ENCODE measurements around the gene UBTD1.
"Not testable (repeated sequence)": the region's sequence is repeated elsewhere in the genome, so short reads cannot be mapped to it uniquely, and the experiment has no call there.

UBTD1 gene

DNA sequence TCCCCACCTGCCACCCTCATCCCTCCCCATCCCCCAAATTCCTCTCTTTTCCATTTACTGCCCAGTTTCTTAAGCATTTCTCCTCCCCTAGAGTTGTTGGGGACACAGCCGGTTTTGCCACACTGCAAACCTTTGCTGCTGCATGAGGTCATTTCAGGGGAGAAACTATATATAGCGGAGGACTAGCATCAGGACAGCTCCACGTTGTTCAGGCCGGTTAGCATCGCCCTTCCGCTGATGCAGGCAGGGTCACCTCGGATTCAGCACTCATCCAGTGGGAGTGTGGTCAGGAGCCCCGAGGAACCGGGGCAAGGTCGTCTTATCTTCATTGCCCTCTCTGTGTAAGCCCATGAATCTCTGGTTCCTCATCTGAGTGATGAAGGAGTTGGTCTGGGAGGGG is 15.6 kb downstream of the UBTD1 start:
- DNase-seq (ENCODE audit: low read depth in 1 of 2, low spot score in 1 of 2), result no peak

DNA sequence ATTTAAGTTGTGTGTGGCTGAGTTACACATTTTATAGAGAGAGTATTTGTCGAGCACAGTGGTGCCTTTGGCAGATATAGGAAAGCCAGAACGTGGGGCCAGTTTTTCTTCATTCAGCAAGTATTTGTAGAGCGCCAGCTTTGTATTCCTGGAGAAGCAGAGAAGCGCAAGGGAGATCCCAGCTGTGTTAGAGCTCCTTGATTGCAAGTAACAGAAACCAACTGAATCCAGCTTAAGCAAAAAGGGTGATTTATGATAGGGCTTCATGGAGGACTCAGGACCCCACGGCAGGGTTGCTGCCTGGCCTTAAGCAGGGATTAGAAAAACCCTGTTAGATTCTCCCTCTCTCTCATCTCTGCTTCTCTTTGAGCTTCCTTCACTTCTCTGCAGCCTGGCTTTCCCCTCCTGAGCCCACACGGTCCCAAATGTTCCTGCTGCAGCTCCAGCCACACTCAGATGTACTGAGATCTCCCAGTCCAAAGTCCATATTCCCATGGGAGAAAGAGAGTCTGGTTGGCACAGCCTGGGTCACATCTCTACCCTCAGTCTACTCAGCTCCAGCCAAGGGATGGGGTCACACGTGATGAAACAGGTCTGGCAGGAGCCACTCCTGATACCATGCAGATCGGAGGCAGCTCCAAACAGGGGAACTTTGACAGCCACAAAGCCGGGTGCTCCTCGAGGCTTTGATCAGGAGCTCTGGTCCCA is 16.7 kb downstream of the UBTD1 start:
- DNase-seq (ENCODE audit: low read depth in 1 of 2, low spot score in 1 of 2), result no peak

DNA sequence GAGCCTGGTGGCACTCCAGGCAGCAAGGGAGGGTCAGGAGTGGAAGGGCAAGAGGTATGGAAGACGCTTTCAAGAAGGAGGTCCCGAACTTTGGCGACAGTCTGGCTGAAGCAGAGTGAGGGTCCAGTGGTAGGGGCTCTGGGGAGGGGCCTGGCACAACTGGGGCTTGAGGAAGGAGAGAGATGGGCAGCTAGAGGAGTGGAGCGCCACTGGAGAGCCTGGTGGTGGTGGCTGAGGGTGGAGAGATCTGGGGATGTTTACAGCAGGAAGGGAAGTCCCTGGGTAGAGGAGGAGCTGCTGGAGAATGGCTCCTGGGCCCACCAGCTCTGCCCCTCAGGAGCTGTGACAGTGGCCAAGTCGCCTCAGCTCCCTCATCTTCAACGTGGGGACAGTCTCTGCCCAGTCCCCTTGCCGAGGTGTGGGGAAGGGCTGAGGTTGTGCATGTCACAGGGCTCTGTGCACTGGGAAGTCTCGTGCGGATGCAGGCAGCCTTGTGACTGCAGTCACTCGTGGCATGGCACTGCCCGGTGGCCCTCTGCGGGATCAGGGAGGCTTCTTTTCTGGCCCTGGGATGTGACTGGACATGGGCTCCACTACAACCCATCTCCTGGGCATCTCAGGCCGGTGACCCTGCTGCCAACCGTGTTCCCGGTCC is 18.5 kb downstream of the UBTD1 start:
- DNase-seq (ENCODE audit: low read depth in 1 of 2, low spot score in 1 of 2), result no peak

DNA sequence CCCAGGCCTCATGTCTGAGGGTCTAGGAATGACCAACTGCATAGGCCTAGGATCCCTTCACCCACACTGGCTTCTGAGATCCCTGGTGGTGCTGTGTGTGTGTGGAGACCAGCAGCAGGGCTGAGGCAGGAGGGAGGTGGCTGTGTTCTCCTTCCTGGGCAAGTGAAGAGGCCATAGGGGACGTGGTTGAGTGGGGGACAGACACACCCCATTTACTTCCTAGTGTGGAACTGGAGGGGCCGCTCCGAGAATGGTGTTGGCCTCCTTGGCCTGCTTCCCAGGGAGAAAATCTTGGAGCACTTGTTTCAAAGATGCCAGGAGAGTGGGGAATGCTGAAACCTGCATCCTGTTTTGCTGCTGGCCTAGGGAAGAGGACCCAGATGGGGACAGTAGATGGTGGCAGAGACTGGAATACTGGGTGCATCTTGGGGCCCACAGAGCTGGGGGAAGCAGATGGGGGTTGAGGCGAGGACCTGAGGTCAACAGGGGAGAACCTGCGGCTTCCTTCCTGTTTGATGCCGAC is 19.1 kb downstream of the UBTD1 start:
- DNase-seq (ENCODE audit: low read depth in 1 of 2, low spot score in 1 of 2), result no peak

DNA sequence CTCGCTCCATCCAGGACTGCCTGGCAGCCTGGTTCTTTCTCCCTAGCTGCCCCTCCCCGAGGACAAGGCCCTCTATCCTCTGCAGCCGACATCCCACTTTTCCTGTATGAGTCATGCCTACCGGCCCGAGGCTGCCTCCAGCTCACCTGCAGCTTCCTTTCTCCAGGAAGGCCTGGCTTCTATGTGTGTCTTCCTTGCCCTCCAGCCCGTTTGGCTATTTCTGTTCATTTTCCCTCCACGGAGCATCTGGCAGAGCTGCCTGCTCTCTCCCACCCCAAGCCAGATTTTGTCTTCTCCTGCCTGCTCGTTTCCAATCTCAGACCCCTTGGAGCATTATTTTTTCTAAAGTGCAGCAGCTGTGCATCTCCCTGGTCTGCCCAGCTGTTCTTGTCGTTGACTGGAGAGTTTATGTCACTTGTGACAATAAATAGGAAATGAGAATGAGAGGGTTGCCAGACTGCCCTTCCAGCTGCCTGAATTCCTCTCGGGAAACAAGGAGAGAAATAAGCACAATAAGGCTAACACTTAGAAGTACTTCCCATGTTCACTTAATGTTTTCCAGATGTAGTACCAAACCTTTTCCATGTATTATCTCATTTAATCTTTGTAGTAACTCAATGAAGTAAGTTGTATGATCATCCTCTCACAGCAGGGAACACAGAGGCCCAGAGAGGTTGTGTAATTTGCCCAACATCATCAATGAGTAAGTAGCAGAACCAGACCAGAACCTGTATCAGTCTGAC is 19.7 kb downstream of the UBTD1 start:
- DNase-seq (ENCODE audit: low read depth in 1 of 2, low spot score in 1 of 2), result no peak

DNA sequence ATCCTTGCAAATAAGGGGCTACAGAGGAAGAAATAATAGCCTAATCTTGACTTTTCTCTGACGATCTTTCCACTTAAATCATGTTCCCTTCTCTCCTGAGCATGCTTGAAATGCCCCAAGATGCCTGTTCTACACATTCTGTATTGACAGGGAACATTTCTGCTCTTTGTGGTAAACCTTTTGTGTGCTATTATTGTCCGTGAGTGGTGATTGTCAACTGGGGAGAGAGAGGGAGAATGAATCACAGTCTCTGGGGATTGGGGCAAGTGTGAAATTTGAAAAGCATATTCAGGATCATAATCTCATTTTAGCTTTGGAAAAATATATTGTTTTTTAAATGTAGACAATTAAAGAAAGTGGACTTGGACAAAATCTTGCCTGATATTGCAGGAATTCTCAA is 20.6 kb downstream of the UBTD1 start:
- no peak for DNase-seq (ENCODE audit: low read depth in 1 of 2, low spot score in 1 of 2)

DNA sequence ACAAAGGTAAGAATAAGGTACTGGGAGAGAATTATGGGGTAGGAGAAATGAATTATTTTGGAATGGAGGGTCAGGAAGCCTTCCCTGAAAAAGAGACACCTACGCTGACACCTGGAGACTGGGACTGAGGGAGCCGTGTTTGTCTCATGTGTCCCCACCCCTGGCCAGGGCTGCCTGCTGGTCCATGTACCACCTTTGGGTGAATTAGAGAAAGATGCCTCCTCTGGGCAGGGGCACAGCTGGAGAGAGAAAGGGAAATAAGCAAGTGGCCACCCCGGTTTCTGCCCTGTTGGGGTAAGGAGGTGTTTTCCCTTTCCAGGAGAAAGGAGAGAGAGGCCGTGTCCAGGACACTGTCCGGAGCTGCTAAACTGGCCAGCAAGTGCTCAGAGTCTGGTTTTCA is 21.8 kb downstream of the UBTD1 start:
- DNase-seq (ENCODE audit: low read depth in 1 of 2, low spot score in 1 of 2), result no peak

DNA sequence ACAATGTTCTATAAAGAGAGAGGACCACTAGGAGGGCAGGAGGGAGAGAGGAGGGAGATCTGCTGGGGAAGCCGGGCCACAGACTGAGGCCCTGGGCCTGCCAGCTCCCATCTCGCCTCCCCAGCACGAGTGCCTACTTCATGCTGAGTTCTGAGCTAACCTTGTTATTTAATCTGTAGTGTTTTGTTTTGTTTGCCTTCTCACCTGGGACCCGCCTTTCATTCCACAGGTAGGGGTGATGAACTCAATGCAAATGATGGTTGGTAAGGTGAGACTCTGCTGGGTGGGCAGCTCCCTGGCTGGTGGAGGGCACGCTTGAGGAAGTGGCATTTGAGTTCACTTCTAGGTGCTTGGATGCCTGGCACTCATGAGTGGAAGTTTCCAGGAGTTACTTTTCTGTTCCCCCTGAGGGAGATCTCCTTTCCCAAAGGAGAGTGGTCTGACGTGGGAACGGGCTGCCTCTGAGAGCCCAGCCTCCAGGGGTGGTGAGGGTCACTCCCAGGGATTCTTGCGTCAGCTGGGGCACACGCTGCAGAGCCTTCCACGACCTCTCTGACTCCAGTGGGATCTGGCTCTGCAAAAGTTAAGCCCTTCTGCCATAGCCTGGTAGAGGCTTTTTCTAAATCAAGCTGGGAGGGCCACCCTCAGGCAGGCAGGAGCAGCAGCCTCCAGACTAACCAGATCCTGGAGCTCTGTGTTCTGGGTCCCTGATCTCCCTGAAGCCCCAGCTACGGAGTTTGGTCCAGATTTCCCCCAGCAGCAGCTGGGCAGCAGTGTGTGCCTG is 22.4 kb downstream of the UBTD1 start:
- DNase-seq (ENCODE audit: low read depth in 1 of 2, low spot score in 1 of 2), result no peak

DNA sequence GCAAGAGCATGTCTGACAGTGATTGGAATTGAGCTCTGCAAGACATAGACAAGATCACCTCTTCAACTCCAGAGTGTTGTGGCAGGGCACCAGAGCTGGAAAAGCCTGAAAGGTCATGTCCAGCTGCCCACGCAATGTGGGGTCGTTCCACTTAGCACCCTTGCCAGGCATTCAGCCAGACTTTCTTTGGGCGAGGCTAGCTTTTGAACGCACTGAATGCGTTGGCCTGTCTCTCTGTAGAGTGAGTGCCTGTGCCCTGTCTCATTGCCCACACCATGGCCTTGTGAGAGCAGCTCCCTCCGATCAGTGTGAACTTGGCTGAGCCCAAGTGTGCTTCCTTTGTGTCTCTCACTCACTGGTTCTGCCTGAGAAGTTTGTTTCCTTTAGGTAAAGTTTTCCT is 23.3 kb downstream of the UBTD1 start:
- no peak for DNase-seq (ENCODE audit: low read depth in 1 of 2, low spot score in 1 of 2)

DNA sequence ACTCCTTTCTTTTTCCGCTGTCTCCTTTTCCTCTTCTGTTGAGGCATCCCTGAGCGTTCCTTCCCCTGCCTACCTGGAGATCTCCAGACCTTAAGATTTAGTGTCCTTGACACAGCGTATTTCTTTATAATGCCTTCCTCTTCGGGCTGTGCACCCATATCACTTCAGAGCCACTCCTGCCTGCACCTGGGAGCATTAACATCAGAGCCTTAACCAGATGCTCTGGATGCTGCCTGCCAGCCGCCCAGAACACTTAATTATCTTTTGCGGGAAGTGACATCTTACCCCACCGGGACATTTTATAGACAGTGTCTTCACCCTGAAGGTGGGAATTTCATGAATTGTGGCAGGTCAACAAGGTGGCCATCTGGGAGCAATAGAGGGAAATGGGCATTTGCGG is 24.2 kb downstream of the UBTD1 start:
- DNase-seq (ENCODE audit: low read depth in 1 of 2, low spot score in 1 of 2), result no peak

DNA sequence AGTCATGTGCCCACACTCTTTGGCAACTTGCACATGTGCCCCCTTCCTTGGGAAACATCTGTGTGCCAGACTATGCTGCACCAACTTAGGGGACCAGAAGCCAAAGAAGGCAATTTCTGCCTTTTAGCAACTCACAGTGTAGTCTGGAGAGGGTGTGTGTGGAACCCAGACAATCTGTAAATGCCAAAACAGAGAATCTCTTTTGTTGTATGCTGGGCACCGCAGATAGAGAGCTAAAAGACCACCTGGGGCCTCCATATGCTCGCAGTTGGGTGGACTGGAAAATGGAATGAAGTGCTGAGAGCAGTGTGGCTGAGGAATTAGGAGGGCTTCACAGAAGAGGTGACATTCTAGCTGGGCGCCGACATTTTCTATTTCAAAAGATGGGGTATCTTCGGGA is 26.4 kb downstream of the UBTD1 start:
- no peak for DNase-seq (ENCODE audit: low read depth in 1 of 2, low spot score in 1 of 2)

DNA sequence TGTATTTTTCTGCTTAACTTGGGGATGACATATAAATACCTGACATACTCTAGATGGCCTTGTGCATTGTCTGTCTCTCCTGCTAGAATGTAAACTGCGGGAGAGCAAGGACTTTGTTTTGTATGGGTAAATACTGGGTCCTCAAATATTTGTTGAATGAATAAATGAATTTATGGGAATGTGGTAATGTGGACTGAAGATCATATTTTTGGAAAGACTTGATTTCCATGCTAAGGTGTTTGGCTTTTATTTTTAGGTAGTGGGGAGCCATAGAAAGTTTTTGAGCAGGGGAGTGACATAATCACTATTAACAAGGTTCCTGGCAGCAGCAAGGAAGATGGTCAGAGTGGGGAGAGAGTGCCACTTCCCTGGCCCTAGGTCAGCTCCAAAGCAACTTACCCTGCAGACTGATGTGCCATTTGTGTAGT is 27.0 kb downstream of the UBTD1 start:
- no peak for DNase-seq (ENCODE audit: low read depth in 1 of 2, low spot score in 1 of 2)

DNA sequence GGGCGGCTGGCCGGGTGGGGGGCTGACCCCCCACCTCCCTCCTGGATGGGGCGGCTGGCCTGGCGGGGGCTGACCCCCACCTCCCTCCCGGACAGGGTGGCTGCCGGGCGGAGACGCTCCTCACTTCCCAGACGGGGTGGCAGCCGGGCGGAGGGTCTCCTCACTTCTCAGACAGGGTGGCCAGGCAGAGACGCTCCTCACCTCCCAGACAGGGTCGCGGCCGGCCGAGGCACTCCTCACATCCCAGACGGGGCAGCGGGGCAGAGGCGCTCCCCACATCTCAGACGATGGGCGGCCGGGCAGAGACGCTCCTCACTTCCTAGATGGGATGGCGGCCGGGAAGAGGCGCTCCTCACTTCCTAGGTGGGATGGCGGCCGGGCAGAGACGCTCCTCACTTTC is 30.2 kb downstream of the UBTD1 start:
- not testable (repeated sequence) for DNase-seq (ENCODE audit: low read depth in 1 of 2, low spot score in 1 of 2)

DNA sequence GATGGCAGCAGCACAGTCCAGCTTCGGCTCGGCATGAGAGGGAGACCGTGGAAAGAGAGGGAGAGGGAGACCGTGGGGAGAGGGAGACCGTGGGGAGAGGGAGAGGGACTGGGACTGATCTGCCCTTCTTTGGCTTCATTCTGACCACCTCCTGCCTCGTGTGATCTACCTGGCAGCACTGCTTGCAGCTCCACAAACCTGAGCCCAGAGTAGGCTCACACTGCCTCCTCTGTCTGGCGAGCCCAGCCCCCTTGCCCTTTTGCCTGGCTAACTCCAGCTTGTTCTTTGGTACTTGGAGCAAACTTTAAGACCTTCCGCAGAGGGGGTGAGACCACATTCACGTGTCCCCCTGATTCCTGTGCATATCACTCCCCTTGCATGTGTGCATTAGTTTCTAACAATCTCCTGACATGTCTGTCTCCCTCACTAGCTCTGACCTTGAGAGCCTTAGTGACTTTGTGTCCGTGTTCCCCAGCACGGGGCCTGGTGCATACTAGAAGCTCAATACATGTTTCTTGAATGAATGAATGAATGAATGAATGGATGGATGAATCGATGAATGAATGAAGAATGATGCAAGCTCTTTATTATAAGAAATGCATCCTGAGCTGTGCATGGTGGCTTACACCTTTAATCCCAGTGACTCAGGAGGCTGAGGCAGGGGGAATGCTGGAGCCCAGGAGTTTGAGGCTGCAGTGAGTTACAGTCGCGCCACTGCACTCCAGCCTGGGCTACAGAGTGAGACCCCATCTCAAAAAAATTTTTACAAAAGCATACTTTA is 31.2 kb downstream of the UBTD1 start:
- no peak for DNase-seq (ENCODE audit: low read depth in 1 of 2, low spot score in 1 of 2)

DNA sequence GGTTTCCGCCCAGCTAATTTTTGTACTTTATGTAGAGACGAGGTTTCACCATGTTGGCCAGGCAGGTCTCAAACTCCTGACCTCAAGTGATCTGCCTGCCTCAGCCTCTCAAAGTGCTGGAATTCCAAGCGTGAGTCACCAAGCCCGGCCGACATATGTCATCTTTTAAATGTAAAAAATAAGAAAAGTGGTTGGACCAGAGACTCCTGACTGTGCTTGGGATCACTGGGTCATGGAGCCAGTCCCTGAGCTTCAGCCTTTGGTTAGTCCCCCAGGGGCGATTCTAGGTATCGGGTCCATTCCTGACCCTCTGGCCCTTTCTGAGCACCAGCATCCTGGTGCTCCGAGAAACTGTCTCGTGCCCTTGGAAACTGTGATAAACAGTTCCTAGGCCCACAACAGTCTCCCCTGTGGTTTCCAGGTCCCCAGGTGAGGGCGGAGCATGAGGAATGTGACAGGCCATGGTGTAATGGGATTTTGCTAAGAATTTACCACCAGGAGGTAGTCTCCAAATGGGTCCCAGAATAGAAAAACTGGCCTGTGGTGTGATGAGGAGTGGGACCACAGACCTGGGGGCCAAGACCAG is 32.8 kb downstream of the UBTD1 start:
- no peak for DNase-seq (ENCODE audit: low read depth in 1 of 2, low spot score in 1 of 2)

DNA sequence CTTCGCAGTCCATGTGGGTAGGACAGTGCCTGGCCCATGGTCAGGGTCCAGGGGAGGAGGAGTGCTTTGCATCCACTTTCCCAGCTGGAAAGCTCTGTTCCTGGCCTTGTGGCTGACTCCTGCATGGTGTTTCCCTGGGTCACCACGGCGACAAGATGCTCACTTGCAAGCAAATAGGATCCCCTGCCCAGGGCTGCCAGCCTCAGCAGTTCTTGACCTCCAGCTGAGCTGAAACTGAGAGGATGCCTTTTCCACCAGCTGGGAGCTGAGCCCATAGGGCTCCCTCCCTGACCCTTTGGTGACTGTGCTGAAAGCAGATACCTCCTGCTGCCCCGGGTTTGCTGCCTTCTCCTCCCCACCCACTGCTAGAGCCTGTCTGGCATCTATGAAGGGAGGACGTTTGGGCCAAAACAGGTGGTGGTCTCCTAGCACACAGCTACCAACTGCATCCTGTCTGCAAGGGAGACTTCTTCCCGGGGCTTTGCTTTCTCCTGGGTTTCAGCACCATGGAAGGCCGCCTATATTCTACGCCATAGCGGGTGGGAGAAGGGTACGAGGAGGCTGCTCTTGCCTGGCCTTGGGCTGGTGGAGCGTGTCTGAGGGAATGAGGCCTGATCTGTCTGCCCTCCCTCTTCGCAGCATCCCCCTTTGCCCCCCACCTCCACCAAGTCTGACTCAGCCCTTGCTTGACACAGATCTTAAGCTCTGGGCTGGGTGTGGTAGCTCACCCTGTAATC is 34.4 kb downstream of the UBTD1 start:
- DNase-seq (ENCODE audit: low read depth in 1 of 2, low spot score in 1 of 2), result no peak

DNA sequence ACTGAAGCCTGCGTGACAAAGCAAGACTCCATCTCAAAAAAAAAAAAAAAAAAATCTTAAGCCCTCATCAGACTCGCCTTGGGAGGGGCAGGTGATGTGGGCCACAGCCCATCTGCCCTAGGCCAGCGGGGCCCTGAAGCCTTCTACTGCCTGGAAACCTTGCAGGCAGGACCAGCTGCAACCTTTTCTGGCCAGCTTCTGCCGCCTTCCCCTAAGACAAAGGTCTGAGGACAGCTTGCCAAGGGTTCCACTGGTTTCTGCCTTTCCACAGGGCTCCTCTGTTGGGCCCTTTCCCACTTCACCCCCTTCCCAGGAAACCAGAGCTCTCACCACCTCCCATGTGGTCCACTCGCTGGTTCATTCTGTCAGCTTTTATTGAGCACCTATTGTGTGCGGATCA is 35.2 kb downstream of the UBTD1 start:
- DNase-seq (ENCODE audit: low read depth in 1 of 2, low spot score in 1 of 2), result no peak

DNA sequence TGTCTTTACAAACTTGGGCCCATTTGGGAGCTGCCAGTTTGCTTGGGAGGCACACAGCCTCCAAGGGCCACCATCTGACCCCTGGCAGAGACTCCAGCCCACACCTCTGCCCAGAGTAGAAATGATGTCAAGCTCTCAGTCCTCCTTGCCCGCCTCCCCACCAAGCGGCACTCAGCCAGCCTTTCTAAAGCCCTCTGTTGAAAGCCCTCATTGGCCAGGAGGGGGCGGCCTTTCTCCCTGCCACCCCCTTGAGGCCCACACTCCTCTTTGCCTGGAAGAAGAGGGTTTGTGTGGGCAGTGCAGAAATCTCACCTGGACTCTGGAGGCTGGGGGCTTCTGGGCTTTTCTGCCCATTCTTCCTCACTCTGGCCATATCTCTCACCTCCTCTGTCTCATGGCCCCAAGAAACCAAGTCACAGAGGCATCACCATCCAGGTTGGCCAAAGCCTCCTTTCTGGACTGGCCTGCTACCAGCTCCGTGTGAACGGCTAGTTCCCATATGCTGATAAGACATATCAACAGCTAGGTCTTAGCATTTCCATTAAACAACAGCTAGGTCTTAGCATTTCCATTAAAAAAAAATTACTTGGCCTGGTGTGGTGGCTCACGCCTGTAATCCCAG is 36.1 kb downstream of the UBTD1 start:
- peak in 1 of 2 donors; percentile 9 for DNase-seq (ENCODE audit: low read depth in 1 of 2, low spot score in 1 of 2)

Measured in activated T-helper 1 cell treated with anti-CD3 and anti-CD28 coated beads, Interleukin-2, amount 50 U/mL, for 16 hours (primary cell).